ENCODE data around the gene CCNY.

Gene CCNY

DNA sequence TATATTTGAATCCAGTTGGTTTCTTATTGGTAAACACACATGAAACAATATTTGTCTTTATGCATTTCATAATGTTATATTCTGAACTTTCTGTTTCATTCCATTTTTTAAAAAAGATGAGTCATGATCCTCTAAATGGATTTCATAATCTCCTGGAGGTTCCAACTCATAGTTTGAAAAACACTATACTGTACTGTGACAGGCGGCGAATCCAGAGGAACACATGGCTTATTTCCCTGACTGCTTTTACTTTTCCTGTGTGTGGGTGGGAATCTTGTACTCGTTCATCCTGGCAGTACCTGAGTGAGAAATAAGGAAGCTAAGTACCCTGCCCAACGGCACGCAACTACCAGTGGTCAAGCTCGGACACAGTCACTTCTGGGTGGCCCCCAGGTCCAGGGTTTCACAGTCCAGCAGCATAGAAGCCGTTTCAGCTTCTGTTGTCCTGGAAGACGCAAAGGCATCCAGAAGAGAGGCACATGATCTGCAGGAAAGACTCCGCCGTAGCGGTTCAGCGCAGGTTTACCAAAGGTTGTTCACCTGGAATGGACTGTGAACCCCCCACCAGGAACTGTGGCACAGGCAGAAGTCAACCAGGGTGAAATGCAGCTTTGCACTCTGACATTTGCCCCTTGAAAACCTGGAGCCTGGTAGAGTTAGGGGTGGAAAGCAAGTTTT, 117.7 kb downstream of the CCNY start:
- DNase-seq, result no peak
- in situ Hi-C loops (cut with HindIII; ENCODE audit: low pct_ligation_motif_present, low pct_unique_long_range_greater_than_20kb, low sequenced_read_pairs), result no loop called here

DNA sequence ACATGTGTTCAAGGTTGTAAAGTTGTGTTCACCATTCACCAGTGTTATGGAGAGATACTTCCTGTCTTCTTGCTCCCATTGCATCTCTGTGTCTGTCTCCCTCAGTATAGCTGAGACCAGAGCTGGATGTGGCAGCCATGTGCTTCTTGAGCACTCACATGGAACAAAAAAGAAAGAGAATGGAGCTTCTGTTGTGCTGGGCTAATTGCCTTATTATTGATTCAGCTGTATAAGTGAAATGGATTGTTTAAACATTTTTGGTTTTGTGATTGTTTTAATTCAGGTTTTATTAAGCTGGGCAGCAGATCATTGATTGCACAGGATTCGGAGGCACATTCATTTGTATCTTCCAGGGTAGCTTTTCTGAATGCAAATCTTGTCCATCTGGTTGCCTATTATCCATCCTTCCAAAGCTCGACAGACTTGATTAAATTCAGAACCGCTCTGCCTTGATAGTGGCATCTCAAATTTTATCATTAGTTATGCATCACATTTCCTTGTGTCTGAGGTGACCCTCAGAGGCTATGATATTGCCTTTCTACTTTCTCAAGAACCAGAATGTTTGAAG, 119.9 kb downstream of the CCNY start:
- DNase-seq, result no peak

DNA sequence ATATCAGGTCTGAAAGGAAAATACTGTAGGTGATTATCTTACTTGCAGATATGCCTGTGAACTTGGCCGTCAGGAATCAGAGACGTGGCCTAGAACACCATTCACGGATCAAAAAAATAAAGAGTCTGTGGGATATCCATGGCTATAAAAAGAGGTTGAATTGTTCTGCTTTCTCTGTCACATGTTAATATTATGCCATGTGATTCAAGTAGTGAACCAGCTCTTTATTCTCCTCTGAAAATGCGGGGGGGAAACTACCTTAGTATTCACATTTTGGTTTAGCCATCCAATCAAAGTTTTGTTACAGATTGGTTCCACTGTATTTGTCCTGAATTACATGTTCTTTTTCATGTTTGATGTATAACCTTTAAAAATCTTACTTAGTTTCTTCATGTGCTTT, 120.5 kb downstream of the CCNY start:
- in situ Hi-C loops (cut with HindIII; ENCODE audit: low pct_ligation_motif_present, low pct_unique_long_range_greater_than_20kb, low sequenced_read_pairs), result no loop called here
- DNase-seq, result no peak

More for the DNA sequence above, 119.9 kb downstream of the CCNY start:
- in situ Hi-C loops (cut with HindIII; ENCODE audit: low pct_ligation_motif_present, low pct_unique_long_range_greater_than_20kb, low sequenced_read_pairs), result no loop called here

DNA sequence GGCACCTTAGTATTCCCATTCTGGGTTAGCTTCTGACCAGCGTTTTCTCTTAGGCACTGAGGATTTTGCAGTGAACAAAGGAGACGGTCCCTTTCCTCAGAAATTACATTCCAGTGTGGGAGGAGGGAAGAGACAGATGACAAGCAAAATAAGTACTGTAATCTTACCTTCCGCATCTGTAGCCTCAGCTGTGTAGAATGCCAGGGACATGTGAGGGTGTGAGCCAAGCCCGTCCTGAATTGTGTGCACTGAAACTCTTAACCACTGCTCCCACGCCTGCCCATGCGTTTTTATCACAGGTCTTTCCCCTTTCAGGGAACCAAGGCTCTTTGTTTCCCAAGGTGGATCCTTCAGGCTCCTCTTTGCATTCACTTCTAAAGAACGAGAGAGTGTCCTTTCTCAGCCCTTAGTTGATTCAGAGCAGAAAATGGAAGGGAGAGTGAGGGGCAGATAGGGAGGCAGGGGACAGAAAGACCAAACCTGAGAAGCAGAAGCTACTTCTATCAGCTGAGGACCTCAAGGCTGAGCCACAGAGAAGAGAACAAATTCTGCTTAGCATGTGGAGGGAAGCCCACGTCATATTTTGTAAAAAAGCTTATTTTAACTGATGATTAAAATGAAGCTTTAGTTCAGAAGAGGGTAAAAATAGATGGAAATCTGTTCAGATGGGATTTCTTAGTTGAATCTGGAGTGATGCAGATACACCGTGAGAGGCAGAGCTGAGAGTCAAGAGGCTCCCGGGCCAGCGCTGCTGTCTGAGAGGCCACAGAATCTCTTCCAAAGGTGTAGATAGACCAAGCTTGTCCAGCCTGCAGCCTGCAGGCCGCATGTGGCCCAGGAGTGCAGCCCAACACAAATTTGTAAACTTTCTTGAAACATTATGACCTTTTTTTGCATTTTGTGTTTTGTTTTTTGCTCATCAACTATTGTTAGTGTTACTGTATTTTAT, 122.5 kb downstream of the CCNY start:
- no peak for DNase-seq
- in situ Hi-C loops (cut with HindIII; ENCODE audit: low pct_ligation_motif_present, low pct_unique_long_range_greater_than_20kb, low sequenced_read_pairs), result no loop called here

DNA sequence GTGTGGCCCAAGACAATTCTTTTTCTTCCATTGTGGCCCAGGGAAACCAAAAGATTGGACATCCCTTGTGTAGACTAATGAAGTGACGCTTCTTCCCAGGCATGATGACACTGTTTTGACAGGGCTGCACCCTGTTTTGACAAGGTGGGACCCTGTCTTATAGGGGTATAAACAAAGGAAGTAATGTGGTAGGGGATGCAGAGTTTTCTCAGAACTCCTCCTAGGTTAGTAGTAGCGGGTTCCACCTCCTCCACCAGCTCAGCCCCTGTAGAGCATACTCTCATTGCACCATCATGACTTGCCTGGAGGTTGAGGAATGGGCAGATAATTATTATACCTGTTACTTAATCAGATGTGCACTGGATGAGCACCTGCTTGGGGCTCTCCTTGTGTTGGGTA, 123.1 kb downstream of the CCNY start:
- in situ Hi-C loops (cut with HindIII; ENCODE audit: low pct_ligation_motif_present, low pct_unique_long_range_greater_than_20kb, low sequenced_read_pairs), result no loop called here
- no peak for DNase-seq

DNA sequence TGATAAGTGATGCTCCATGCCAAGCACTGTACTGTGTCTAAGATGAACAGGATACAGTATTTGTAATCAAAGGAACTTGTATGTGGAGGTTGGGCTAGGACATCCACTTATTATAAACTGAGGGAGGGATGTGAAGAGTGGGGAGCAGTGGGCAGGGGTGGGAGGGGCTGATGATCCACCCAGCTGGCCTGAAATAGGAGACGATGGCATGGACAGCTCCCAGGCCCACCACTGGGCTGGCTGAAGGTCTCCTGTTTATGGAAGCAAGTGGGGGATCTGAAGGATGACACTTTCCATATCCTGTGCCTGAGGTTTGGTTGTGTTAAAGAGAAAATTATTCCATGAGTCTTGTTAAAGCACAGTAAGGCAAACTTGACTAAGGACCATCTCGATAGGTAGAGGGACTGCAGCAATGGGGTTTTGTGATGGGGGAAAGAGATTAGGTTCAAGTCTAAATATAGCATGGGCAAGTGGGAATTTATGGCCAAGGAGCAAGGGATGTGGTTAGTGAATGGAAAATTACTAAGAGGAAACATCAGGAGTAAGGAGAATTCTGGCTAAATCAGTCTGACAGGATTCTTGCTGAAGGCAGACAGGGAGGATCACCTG, 124.6 kb downstream of the CCNY start:
- in situ Hi-C loops (cut with HindIII; ENCODE audit: low pct_ligation_motif_present, low pct_unique_long_range_greater_than_20kb, low sequenced_read_pairs), result no loop called here
- no peak for DNase-seq

DNA sequence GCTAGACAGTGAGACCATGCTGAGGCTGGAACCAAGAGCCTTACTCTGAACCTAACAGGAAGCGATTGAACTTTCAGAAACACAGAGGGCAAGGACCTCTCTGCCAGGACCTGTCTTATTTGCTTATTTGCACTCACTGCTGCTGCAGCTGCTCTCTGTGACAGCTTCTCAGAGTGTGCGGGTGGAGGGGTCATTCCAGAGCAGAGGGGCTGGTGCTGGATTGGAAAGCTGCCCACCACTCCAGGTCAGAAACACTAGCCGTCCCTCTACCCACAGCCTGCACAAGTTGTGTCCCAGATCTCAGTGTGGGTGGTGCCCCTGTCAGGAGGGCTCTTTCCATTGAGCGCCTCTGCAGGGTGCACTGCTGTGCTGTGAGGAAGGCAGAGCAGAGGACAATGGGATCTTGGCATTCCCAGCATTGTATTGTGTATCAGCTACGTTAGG, 126.2 kb downstream of the CCNY start:
- in situ Hi-C loops (cut with HindIII; ENCODE audit: low pct_ligation_motif_present, low pct_unique_long_range_greater_than_20kb, low sequenced_read_pairs), result no loop called here

DNA sequence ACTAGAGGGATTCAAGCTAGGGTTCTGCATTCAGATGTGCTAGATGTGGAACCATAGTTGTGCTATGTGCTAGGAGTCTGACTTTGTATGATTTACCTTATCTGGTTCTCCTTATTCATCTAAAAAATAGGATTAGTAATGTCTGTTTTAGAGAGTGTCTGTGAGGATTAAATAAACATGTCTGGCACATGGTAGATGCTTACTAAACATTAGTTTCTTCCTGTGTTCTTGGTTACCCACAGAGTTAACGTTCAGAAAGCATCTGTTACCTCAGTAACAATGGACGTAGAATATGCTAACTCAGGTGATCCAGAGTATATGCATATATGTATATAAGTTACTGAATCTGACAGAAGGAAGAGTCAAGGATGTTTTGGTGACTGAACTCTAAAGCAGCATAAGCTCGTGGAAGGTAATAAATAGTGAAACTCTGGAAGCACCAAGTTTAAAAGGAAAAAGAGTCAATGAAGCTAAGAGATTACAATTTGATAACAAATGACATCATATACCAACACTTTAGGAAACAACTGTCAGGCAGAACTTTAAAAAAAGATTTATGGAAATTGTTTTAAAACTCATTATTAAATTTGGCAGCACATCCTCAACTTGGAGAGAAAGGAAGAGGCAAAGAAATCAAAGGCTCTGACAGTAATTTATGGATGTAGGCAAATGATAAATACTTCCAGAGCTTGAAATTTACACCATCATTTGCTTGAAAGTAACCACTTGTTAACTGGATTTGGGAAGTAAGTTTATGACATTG, 127.0 kb downstream of the CCNY start:
- in situ Hi-C loops (cut with HindIII; ENCODE audit: low pct_ligation_motif_present, low pct_unique_long_range_greater_than_20kb, low sequenced_read_pairs), result no loop called here
- no peak for DNase-seq

More for the DNA sequence above, 126.2 kb downstream of the CCNY start:
- no peak for DNase-seq

DNA sequence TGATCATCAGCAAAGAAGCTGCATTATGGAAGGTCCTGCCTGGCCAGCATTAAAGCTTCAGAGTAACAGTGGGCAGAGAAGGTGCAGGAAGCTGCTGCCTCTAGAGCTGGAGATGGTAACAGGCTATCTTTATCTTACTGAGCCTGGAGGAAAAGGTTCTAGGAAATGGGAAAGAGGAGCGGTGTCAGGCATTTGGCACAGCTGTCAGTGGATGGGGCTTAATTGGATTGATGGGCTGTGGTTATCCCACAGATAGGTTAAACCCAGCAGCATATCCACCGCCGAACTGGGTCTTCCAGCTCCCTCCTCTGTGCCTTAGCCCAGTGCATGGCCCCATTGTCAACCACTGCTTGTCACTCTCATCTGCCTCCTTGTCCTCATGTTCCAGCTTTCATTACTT, 127.6 kb downstream of the CCNY start:
- in situ Hi-C loops (cut with HindIII; ENCODE audit: low pct_ligation_motif_present, low pct_unique_long_range_greater_than_20kb, low sequenced_read_pairs), result no loop called here
- no peak for DNase-seq

DNA sequence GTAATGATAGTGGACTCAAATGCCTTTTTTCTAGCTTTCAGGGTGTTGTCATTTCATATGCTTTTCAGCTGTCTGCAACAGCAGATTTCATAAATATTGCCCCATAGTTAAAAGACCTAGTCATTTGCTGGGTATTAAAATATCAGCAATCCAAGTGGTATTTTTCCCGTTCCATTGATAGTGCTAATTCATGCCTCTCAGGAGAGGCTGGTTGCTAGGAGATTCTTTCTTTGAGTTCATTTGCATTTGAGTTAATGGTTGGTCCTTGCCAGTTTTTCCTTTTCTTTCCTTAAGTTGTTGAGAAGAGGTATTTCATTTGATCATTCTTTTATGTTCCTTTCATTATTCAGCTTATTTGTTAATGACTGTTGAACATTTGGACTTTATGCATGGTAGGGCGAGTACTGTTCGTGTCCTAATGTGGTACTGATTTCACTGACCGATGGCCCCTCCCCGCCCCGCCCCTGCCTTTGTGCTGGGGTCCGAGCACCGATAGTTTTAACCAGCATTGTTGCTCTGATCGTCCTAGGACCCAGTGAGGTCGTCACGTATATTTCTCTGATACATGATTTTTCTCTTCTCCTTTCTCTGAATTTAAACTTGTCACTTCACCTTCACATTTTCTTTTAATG, 128.6 kb downstream of the CCNY start:
- DNase-seq, result no peak
- in situ Hi-C loops (cut with HindIII; ENCODE audit: low pct_ligation_motif_present, low pct_unique_long_range_greater_than_20kb, low sequenced_read_pairs), result no loop called here

DNA sequence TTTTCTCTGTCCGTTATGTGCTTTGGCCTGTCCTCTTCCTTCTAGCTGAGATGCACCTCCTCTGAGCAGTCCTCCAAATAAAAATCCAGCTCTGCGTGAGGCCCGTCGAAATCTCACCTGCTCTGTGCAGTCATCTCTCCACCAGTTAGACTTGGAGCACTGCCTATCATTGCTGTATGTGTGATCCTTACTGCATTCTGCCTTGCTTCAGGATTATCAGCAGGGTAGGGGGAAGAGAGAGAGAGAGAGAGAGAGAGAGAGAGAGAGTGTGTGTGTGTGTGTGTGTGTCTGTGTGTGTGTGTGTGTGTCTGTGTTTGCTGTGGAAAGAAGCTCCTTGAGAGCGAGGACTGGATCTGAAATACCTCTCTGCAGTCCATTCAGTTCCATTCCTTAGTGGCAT, 129.4 kb downstream of the CCNY start:
- DNase-seq, result no peak
- in situ Hi-C loops (cut with HindIII; ENCODE audit: low pct_ligation_motif_present, low pct_unique_long_range_greater_than_20kb, low sequenced_read_pairs), result no loop called here

DNA sequence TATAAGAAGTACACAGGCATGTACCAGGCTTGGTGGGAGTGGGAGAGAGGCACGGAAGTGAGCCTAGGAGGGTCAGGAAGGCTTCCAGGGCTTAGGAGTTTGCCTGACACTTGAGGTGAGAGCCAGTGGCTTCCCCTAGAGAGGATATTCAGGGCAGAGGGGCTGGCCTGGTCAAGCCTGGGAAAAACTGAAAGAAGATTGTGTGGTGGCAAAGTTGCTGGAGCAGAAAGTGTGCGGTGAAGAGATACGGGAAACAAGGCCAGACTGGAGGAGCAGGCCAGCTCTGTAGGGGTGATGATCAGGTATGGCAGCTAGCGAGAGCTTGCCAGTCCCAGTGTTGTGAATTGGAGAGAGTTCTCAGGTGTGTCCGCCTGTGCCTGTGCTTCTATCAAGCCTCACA, 129.9 kb downstream of the CCNY start:
- in situ Hi-C loops (cut with HindIII; ENCODE audit: low pct_ligation_motif_present, low pct_unique_long_range_greater_than_20kb, low sequenced_read_pairs), result no loop called here
- DNase-seq, result no peak

DNA sequence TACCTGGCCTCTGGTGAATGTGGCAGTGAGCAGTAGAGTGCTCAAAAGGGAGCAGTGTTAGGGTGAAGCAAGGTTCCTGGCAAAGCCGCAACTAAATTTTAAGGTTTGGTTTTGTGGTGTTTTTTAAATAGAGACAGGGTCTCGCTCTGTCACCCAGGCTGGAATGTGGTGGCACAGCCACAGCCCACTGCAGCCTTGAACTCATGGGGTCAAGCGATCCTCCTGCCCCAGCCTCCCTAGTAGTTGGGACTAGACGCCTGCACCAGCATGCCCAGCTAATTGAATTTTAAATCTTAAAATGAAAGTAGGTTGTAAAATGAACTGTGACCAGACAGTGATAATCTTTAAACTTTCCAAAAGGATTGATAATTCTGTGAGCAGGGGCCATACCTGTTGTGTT, 130.4 kb downstream of the CCNY start:
- DNase-seq, result no peak
- in situ Hi-C loops (cut with HindIII; ENCODE audit: low pct_ligation_motif_present, low pct_unique_long_range_greater_than_20kb, low sequenced_read_pairs), result no loop called here

DNA sequence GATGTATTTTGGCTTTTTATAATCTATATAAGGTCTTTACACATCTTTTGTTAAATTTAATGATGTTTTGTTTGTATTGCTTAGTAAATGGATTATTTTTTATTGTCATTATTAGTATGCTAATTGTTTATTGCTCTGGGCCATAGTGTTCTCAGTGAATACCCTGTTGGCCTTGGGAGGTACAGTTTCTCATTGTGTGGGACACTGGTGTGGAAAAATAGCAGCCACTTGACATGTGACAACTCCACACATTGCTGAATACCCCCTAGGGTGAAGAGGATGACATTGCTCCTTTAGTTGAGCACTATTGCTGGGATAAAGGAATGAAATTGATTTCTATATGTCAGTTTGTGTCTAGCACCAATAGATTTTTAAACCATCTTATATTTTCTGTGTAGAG, 130.9 kb downstream of the CCNY start:
- no peak for DNase-seq
- in situ Hi-C loops (cut with HindIII; ENCODE audit: low pct_ligation_motif_present, low pct_unique_long_range_greater_than_20kb, low sequenced_read_pairs), result no loop called here

DNA sequence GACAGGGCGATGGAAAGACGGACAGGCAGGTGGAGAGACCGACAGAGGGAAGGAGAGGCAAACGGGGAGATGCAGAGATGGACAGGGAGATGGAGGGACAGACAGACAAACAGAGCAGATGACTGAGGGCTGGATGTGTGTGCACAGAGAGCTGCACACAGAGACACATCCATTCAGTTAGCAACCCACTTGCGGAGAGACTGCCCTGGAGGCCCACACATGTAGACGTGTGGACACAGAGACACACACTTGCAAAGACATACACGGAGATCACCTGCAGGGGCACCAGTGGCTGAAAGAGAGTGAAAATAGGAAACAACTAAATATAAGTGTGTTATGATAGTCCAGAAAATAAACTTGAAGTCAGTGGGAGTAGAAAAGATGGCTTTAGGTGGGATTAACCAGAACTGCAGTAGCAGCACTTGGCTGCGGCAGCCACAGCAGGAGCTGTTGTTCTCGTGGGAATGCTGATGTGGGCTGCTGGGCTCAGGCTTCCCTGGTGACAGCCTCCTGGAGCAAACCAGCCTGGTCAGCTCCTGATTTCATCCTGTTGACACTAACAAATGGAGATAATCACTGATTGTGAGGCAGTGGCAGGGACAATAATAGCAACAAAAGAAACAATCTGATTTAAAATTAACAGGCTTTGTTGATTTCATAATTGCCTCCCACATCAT, 134.1 kb downstream of the CCNY start:
- in situ Hi-C loops (cut with HindIII; ENCODE audit: low pct_ligation_motif_present, low pct_unique_long_range_greater_than_20kb, low sequenced_read_pairs), result no loop called here
- no peak for DNase-seq

DNA sequence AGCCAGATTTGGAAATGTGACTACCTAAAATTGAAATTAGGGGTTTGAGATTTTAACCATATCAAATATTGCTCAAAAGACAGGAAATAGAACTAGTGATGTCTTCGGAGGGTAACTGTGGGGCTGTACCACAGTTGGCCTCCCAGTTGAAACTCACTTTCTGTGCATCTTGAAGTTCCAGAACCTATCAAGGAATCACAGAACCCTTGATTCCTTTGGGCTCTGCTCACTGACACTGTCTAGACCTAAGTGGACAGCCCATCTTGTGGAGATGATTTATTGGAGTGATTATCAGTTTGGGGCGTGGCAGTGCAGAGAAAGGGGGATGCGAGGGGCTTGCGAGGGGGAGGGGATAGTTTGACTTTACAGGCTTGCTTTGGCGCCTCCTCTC, 134.6 kb downstream of the CCNY start:
- no peak for DNase-seq

DNA sequence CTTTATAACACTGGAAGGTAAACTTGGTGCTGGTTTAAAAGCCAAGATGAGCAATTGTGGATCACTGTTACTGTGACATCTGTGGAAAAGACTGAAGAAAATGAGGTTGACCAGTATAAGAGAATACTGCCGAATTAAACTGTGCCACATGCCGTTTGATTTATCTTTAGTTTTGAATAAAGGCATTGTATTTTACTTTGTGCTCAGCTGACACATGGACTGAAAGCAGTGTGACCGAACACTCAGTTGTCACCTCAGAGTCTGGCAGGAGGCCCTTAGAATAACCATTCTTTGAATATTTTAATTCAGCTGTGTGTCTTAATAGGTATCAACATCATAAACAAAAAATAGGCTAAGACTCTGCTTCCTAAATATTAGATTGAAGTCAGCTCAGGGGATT, 135.1 kb downstream of the CCNY start:
- in situ Hi-C loops (cut with HindIII; ENCODE audit: low pct_ligation_motif_present, low pct_unique_long_range_greater_than_20kb, low sequenced_read_pairs), result no loop called here
- DNase-seq, result no peak

More for the DNA sequence above, 134.6 kb downstream of the CCNY start:
- in situ Hi-C loops (cut with HindIII; ENCODE audit: low pct_ligation_motif_present, low pct_unique_long_range_greater_than_20kb, low sequenced_read_pairs), result no loop called here

DNA sequence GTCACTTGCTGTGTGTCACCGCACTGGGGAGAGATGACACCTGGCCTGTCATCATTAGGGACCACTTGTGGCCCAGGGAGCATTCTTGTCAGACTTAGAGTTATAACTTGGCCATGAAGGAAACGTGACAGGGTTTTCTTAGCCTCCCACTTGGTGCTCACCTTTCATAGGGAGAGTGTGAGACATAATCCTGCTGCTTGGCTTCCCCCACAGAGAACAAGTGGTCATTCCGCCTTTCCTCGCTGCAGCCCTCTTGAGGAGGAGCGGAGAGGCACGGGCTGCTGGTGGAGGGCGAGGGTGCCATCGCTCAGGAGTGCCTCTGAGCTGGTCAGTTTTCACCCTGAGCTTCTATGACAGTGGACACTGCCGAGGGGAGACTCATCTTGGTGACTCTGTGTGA, 143.8 kb downstream of the CCNY start:
- peak; percentile 4 for DNase-seq
- in situ Hi-C loops (cut with HindIII; ENCODE audit: low pct_ligation_motif_present, low pct_unique_long_range_greater_than_20kb, low sequenced_read_pairs), result no loop called here
